Measurements from ENCODE around the gene DZIP1L.

The DZIP1L gene

GRCh38 chr3:138068046-138068445 is 47.4 kb downstream of the DZIP1L start:
- no peak for DNase-seq (ENCODE audit: low read depth in 2 of 2)

GRCh38 chr3:138066972-138067371 is 48.4 kb downstream of the DZIP1L start:
- no peak for DNase-seq (ENCODE audit: low read depth in 2 of 2)

- DNase-seq (ENCODE audit: low read depth in 2 of 2): no peak
Measured at GRCh38 chr3:138066383-138066782, 49.0 kb downstream of the DZIP1L start.

GRCh38 chr3:138065949-138066348 is 49.5 kb downstream of the DZIP1L start:
- no peak for DNase-seq (ENCODE audit: low read depth in 2 of 2)

- no peak for DNase-seq (ENCODE audit: low read depth in 2 of 2)
Measured at GRCh38 chr3:138063416-138063815, 52.0 kb downstream of the DZIP1L start.

GRCh38 chr3:138062626-138063025 is 52.8 kb downstream of the DZIP1L start:
- no peak for DNase-seq (ENCODE audit: low read depth in 2 of 2)

GRCh38 chr3:138062037-138062436 is 53.4 kb downstream of the DZIP1L start:
- DNase-seq (ENCODE audit: low read depth in 2 of 2): no peak

GRCh38 chr3:138060792-138061191 is 54.6 kb downstream of the DZIP1L start:
- no peak for DNase-seq (ENCODE audit: low read depth in 2 of 2)

- no peak for DNase-seq (ENCODE audit: low read depth in 2 of 2)
Measured at GRCh38 chr3:138059261-138059660, 56.1 kb downstream of the DZIP1L start.

- no peak for DNase-seq (ENCODE audit: low read depth in 2 of 2)
Measured at GRCh38 chr3:138057384-138057783, 58.0 kb downstream of the DZIP1L start.

GRCh38 chr3:138054057-138054456 is 61.4 kb downstream of the DZIP1L start:
- DNase-seq (ENCODE audit: low read depth in 2 of 2): no peak

- no peak for DNase-seq (ENCODE audit: low read depth in 2 of 2)
Measured at GRCh38 chr3:138051947-138052802, 63.2 kb downstream of the DZIP1L start.

- no peak for DNase-seq (ENCODE audit: low read depth in 2 of 2)
Measured at GRCh38 chr3:138049157-138049919, 66.1 kb downstream of the DZIP1L start.

GRCh38 chr3:138047596-138048158 is 67.7 kb downstream of the DZIP1L start:
- DNase-seq (ENCODE audit: low read depth in 2 of 2): no peak

- DNase-seq (ENCODE audit: low read depth in 2 of 2): no peak
Measured at GRCh38 chr3:138046955-138047354, 68.5 kb downstream of the DZIP1L start.

- no peak for DNase-seq (ENCODE audit: low read depth in 2 of 2)
Measured at GRCh38 chr3:138046085-138046484, 69.3 kb downstream of the DZIP1L start.

- no peak for DNase-seq (ENCODE audit: low read depth in 2 of 2)
Measured at GRCh38 chr3:138043266-138044029, 72.0 kb downstream of the DZIP1L start.

GRCh38 chr3:138042043-138042442 is 73.4 kb downstream of the DZIP1L start:
- DNase-seq (ENCODE audit: low read depth in 2 of 2): no peak

- DNase-seq (ENCODE audit: low read depth in 2 of 2): no peak
Measured at GRCh38 chr3:138038725-138039462, 76.5 kb downstream of the DZIP1L start.

- DNase-seq (ENCODE audit: low read depth in 2 of 2): no peak
Measured at GRCh38 chr3:138036572-138036971, 78.8 kb downstream of the DZIP1L start.

GRCh38 chr3:138034918-138035317 is 80.5 kb downstream of the DZIP1L start:
- no peak for DNase-seq (ENCODE audit: low read depth in 2 of 2)
